NCI-H1436 treated with DMSO at 0.1 percent for 48 hours (cell line): Measurements from ENCODE around the gene FGFBP2.

ENCODE experiments used
- DNase-seq: peaks from one replicate; lab custom pipeline; 2025; lab: John Stamatoyannopoulos, UW

Gene FGFBP2

GRCh38 chr4:15968551-15969300 lies 5.8 kb upstream of the FGFBP2 start:
- no peak for DNase-seq

DNA sequence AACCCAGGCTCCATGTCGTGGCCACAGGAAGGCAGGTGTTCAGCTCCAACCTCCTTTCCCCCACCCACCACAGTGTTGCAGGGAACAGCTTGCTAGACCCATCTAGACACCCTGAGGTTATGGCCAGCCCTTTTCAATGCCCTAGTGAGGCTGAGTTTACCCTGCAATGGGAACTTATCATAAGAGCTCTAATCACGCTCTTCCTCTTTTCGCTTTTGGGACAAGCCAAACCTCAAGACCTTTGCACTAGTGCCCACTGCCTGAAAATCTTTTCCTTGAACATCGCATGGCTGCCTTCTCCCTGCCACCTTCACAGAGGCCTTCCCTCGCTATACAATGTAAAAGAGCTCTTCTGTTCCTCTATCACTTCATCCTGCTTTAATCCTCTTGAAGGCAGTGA lies 2.4 kb upstream of the FGFBP2 start:
- DNase-seq = no peak

DNA sequence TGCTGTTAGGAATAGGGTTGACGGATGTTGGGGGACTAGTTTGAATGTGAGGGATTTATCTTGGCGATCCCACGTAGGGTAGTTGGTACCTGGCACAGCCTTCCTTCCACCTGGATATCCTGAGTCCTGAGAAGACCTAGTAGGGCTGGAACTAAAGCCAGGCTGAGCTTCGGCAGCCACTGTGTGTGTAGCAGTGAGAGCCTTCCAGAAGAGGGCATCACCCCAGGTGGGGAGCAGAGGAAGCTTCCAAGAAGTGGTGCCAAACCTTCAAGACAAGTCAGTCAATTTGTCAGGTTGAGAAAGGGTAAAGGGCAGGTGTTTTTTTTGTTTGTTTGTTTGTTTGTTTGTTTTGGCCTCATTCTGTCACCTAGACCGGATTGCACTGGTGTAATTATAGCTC lies 1.2 kb upstream of the FGFBP2 start:
- no peak for DNase-seq

GRCh38 chr4:15963576-15963975 lies 601 bp upstream of the FGFBP2 start:
- DNase-seq = no peak

DNA sequence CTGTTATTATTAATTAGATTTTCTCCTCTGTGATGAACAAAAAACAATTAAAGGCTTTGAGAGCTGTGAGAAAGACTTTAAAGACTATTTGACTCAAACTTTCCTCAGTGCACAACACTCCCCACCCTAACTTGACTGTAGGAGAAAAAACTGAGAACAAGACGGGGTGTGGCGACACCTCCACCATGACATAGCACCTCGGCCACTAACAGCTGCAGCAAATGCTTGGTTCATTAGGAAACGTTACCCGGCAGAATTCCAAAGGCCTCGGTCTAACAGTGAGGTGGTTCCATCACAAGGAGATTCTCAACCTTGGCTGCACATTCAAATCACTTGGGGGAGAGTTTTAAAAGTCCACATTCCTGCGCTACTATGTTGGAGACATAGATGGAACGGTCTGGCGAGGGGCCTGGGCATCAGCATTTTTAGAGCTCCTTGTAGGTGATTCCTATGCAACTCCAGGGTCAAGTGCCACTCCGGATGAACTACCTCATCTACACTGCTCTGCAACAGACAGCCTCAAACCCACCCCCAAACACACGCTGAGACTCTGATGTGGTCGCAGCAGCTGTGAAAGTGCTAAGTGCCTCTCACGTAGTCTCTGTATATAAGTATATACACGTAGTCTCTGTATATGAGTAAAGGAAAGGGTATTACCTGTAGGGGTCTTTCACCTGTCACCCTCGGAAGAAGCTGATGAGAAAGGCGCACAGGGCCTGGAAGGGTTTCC lies 1.0 kb downstream of the FGFBP2 start:
- no peak for DNase-seq

- DNase-seq = no peak
Measured at GRCh38 chr4:15958562-15958961, 4.4 kb downstream of the FGFBP2 start.

GRCh38 chr4:15956179-15956850 lies 6.7 kb downstream of the FGFBP2 start:
- no peak for DNase-seq

GRCh38 chr4:15955670-15956069 lies 7.3 kb downstream of the FGFBP2 start:
- DNase-seq = no peak

- DNase-seq = no peak
Measured at GRCh38 chr4:15953625-15954024, 9.3 kb downstream of the FGFBP2 start.

GRCh38 chr4:15951781-15952180 lies 11.2 kb downstream of the FGFBP2 start:
- DNase-seq = no peak

- no peak for DNase-seq
Measured at GRCh38 chr4:15948826-15949225, 14.1 kb downstream of the FGFBP2 start.

- DNase-seq = no peak
Measured at GRCh38 chr4:15947684-15948083, 15.3 kb downstream of the FGFBP2 start.

DNA sequence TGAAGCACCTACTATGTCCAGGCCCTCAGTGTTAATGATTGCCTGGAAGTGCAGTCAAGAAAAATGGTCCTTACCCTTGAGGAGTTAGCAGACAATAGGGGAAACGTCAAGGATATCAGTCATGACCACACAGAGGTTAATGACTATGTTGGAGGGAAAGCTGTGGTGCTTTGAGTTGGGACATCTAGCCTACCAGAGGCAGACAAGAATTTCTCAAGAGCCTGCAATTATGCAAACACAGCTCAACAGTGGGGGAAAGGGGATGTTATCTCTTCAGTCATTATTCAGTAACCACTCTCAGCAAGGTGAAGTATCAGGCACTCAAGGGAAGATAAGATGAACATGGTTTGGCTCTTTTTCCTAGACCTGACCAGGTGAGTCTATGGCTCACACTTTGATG lies 17.5 kb downstream of the FGFBP2 start:
- no peak for DNase-seq

- no peak for DNase-seq
Measured at GRCh38 chr4:15944895-15945294, 18.1 kb downstream of the FGFBP2 start.

GRCh38 chr4:15942283-15942682 lies 20.7 kb downstream of the FGFBP2 start:
- no peak for DNase-seq

DNA sequence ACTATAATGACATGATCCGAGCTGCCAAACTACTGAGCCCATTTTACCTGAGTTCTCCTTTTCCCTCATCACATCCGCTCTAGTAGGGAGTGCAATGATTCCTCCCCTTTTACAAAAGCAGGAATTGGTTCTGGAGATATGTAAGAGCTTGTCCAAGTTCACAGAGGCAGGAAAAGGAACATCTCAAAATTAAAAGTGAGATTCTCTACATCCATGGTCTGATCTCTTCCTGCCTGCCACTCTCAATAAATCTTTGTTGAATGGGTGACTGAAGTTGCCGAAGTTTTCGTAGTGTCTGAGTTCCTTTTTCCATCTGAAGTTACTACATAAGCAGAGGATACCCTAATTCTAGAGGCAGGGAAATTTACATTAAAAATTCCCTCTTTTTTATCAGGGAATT lies 24.3 kb downstream of the FGFBP2 start, which contains the start of gene FGFBP1:
Gene FGFBP1, minus strand, starts transcription at position 101 of the 400 bp plus-strand sequence. CDS start 2,108 bp downstream, outside the sequence.
- no peak for DNase-seq

DNA sequence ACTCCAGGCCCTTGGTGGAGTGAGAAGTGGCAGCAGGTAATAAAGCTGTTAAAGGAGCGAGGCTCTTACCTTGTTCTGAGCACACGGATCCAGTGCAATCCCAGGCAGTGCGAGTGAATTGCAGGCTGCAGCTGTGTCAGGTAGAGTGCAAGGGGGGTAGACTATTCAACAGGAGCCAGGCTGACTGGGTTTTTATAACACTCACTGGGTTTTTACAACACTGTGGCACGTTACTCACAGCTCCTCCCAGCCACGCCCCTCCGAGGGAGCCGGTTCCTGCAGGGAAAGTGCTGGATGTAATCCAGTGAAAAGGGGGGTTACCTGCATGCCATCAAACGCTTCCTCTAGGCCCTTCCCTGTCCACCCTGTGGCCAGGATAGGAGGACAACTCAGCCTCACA lies 24.8 kb downstream of the FGFBP2 start:
- DNase-seq = no peak

GRCh38 chr4:15936495-15936894 lies 26.5 kb downstream of the FGFBP2 start:
- no peak for DNase-seq

DNA sequence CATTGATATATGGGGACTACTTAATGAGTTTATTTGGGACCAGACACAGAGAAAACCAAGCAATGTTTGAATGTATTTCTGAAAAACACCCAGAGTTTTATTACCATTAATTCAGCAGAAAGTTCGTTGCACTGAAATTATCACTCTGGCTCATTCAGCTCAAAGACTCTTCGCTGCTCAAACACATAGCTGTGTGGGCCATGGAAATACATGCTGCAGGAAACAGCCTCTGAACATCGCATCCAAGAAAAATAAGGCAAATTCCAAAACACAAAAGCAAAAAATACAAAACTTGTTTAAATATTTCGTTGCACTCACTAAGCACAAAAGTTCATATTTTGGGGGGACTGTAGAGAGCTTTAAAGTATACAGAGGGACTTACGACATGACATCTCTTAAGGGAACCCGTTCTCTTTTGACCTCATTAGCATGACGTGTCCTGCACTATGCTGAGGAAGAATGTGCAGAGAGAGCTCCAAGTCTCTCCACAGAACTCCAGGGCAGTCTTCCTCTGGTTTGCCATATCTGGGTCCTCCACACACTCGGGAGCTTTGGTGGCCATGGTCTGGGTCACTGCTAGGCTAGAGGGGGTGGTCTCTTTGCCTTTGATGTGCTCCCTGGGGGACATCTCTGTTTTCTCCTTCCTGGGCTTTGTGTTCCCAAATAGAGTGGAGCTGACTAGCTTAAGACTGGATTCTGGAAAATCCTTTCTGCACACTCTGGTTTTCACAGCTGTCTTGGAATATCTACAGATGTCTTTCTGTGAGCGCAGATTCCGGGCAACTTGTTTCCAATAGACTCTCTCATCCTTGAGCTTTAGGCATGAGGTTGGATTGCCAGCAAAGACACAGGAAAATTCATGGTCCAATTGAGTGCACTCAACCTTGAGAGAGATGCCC lies 27.2 kb downstream of the FGFBP2 start:
- DNase-seq = no peak

- no peak for DNase-seq
Measured at GRCh38 chr4:15934259-15934658, 28.7 kb downstream of the FGFBP2 start.

DNA sequence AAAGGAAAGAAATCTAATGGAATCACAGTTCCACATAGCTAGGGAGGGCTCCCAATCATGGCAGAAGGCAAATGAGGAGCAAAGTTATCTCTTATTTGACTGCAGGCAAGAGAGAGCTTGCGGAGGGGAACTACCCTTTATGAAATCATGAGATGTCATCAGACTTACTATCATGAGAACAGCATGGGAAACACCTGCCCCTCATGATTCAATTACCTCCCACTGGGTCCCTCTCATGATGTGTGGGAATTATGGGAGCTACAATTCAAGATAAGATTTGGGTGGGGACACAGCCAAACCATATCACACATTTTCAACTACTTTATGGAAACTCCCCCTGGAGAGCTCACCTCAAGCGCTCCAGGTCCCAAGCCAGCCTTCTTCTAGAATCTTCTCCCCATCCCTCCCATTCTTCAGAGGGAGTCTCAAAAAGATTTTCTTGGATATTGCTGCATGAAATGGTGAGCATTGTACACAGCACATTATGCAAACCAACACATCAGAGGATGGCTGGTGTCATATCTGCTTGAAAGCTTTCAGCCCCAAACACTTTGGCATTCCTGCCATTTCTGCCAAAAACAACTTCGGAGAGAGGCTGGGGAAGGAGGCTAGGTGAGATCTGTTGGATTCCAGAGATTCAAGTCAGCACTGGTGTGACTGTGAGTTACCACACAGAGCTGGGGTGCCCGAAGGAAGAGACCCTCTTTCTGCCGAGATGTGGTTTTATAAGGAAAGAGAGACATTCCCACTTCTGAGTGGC lies 31.3 kb downstream of the FGFBP2 start:
- no peak for DNase-seq
